ENCODE results near the gene SH3RF3. TPM values are rescaled to one million over a fixed set of nuclear protein-coding genes. Genes with fewer than 3 reads are reported as not detected.

SH3RF3 gene
- total RNA-seq, 1 donor from 2014 or later = 7.3 TPM

GRCh38 chr2:109260116-109260855 is 131.3 kb downstream of the SH3RF3 start:
- H3K27me3 ChIP-seq (ENCODE audit: insufficient read depth, low read length) = peaks cover 7% of the 10 kb centered on the region
- FAIRE-seq (no peak), DNase-seq (ENCODE audit: low read depth) (no peak)
- H3K27ac ChIP-seq (ENCODE audit: low read depth, low read length) = no peak overlapping the region
- Mint-ChIP-seq H3K4me3 (ENCODE audit: unreplicated experiment) (no peak overlapping the region), H3K4me1 (ENCODE audit: low read depth, unreplicated experiment) (peaks cover 18% of the 10 kb centered on the region), H3K27ac (ENCODE audit: unreplicated experiment) (no peak overlapping the region), H3K9me3 (ENCODE audit: unreplicated experiment) (peaks cover 3% of the 10 kb centered on the region), H3K36me3 (ENCODE audit: low read depth, unreplicated experiment) (peaks cover 4% of the 10 kb centered on the region), H3K27me3 (ENCODE audit: low read depth, unreplicated experiment) (peaks cover 24% of the 10 kb centered on the region)
- H3K36me3 ChIP-seq (ENCODE audit: insufficient read depth, low read length) = no peaks in the 10 kb centered on the region
- H2AFZ ChIP-seq (ENCODE audit: low read depth, low read length) = no peak overlapping the region
- no peaks in the 10 kb centered on the region for H3K9me3 ChIP-seq (ENCODE audit: insufficient read depth, low read depth, low read length)
- H3K4me3 ChIP-seq (ENCODE audit: insufficient read depth, low read depth, low read length) = no peak overlapping the region
- no peak for TF ChIP-seq CTCF (IDR thresholded peaks at IDR 0.05; ENCODE audit: insufficient read depth, low read depth, low read length)
- TF ChIP-seq EZH2 (IDR thresholded peaks at IDR 0.05; ENCODE audit: insufficient read depth, low read length) = no peak
- H3K4me1 ChIP-seq (ENCODE audit: insufficient read depth, low read length) = no peaks in the 10 kb centered on the region
- H3K9ac ChIP-seq (ENCODE audit: low read length) = no peak overlapping the region
- no peak overlapping the region for H3K4me2 ChIP-seq (ENCODE audit: low read length)
- peaks cover 3% of the 10 kb centered on the region for H3K79me2 ChIP-seq (ENCODE audit: insufficient read depth, low read length)
- peaks cover 67% of the 10 kb centered on the region for H4K20me1 ChIP-seq (ENCODE audit: insufficient read depth, low read length)

GRCh38 chr2:109260886-109261700 is 132.1 kb downstream of the SH3RF3 start:
- peaks cover 3% of the 10 kb centered on the region for H3K9me3 Mint-ChIP-seq (ENCODE audit: unreplicated experiment)
- no peaks in the 10 kb centered on the region for H3K36me3 ChIP-seq (ENCODE audit: insufficient read depth, low read length)
- DNase-seq (ENCODE audit: low read depth) (no peak), FAIRE-seq (no peak)
- H3K4me1 Mint-ChIP-seq (ENCODE audit: low read depth, unreplicated experiment) = peaks cover 19% of the 10 kb centered on the region
- H3K4me1 ChIP-seq (ENCODE audit: insufficient read depth, low read length) = no peaks in the 10 kb centered on the region
- H3K4me3 ChIP-seq (ENCODE audit: insufficient read depth, low read depth, low read length) = no peak overlapping the region
- peaks cover 7% of the 10 kb centered on the region for H3K27me3 ChIP-seq (ENCODE audit: insufficient read depth, low read length)
- H3K27ac ChIP-seq (ENCODE audit: low read depth, low read length) = no peak overlapping the region
- H3K9me3 ChIP-seq (ENCODE audit: insufficient read depth, low read depth, low read length) = no peaks in the 10 kb centered on the region
- no peak overlapping the region for H3K4me3 Mint-ChIP-seq (ENCODE audit: unreplicated experiment)
- H3K36me3 Mint-ChIP-seq (ENCODE audit: low read depth, unreplicated experiment) = peaks cover 4% of the 10 kb centered on the region
- no peak overlapping the region for H3K9ac ChIP-seq (ENCODE audit: low read length)
- peaks cover 3% of the 10 kb centered on the region for H3K79me2 ChIP-seq (ENCODE audit: insufficient read depth, low read length)
- no peak overlapping the region for H3K4me2 ChIP-seq (ENCODE audit: low read length)
- H4K20me1 ChIP-seq (ENCODE audit: insufficient read depth, low read length) = peaks cover 70% of the 10 kb centered on the region
- no peak overlapping the region for H2AFZ ChIP-seq (ENCODE audit: low read depth, low read length)
- H3K27ac Mint-ChIP-seq (ENCODE audit: unreplicated experiment) = no peak overlapping the region
- TF ChIP-seq EZH2 (IDR thresholded peaks at IDR 0.05; ENCODE audit: insufficient read depth, low read length) = no peak
- TF ChIP-seq CTCF (IDR thresholded peaks at IDR 0.05; ENCODE audit: insufficient read depth, low read depth, low read length) = peak; percentile 18
- peaks cover 18% of the 10 kb centered on the region for H3K27me3 Mint-ChIP-seq (ENCODE audit: low read depth, unreplicated experiment)
